KMS-11 (cell line): Measurements from ENCODE around the gene LDLRAD3.

Experiments used
- H2AFZ ChIP-seq: fragments of 200-600 bp; sonication (generic); 2 replicates; pipeline ENCODE4 v1.6.1; 2016; ENCODE audit warnings: antibody characterized with exemption, mixed run types, low read depth
- H3K27ac ChIP-seq: fragments of 200-600 bp; sonication (generic); 2 replicates; pipeline ENCODE4 v1.6.1; 2016; ENCODE audit warnings: mild to moderate bottlenecking, mixed run types
- H3K27me3 ChIP-seq: fragments of 200-600 bp; sonication (generic); 2 replicates; pipeline ENCODE4 v1.6.1; 2017; ENCODE audit warnings: mild to moderate bottlenecking, low read depth, mixed run types, moderate library complexity; ENCODE audit not compliant: insufficient read depth
- H3K36me3 ChIP-seq: fragments of 200-600 bp; sonication (generic); 2 replicates; pipeline ENCODE4 v1.6.1; 2017; ENCODE audit warnings: mild to moderate bottlenecking, mixed run types; ENCODE audit not compliant: insufficient read depth
- H3K4me1 ChIP-seq: fragments of 200-600 bp; sonication (generic); 2 replicates; pipeline ENCODE4 v1.6.1; 2016; ENCODE audit warnings: mild to moderate bottlenecking, low read depth, mixed run types; ENCODE audit not compliant: poor library complexity, severe bottlenecking
- H3K4me2 ChIP-seq: fragments of 200-600 bp; sonication (generic); 2 replicates; pipeline ENCODE4 v1.7.0; 2016; ENCODE audit warnings: mild to moderate bottlenecking, mixed run types
- H3K4me3 ChIP-seq: fragments of 200-600 bp; sonication (generic); IDR thresholded peaks from 2 replicates; pipeline ENCODE4 v1.6.1; 2017; ENCODE audit warnings: low read depth, low read length, mixed read lengths; ENCODE audit not compliant: insufficient read depth
- H3K79me2 ChIP-seq: fragments of 200-600 bp; sonication (generic); 2 replicates; pipeline ENCODE4 v1.6.1; 2016; ENCODE audit warnings: low read depth, mixed run types; ENCODE audit not compliant: insufficient read depth
- H3K9ac ChIP-seq: fragments of 200-600 bp; sonication (generic); 2 replicates; pipeline ENCODE4 v1.6.1; 2016; ENCODE audit warnings: mild to moderate bottlenecking, mixed run types
- H4K20me1 ChIP-seq: fragments of 200-600 bp; sonication (generic); 2 replicates; pipeline ENCODE4 v1.6.1; 2016; ENCODE audit warnings: mild to moderate bottlenecking, mixed run types; ENCODE audit not compliant: insufficient read depth
- TF ChIP-seq, protein P1 (sequence below): fragments of 200-600 bp; sonication (generic); conservative IDR thresholded peaks from 2 replicates; pipeline ENCODE4 v1.6.1; 2017; ENCODE audit warnings: low read depth, mild to moderate bottlenecking, antibody characterized with exemption, low read length, moderate library complexity, mixed read lengths

The LDLRAD3 gene

GRCh38 chr11:36132940-36133339 lies 189.1 kb downstream of the LDLRAD3 start:
- H3K4me2 ChIP-seq: no peak overlapping the region
- TF ChIP-seq, protein P1, sequence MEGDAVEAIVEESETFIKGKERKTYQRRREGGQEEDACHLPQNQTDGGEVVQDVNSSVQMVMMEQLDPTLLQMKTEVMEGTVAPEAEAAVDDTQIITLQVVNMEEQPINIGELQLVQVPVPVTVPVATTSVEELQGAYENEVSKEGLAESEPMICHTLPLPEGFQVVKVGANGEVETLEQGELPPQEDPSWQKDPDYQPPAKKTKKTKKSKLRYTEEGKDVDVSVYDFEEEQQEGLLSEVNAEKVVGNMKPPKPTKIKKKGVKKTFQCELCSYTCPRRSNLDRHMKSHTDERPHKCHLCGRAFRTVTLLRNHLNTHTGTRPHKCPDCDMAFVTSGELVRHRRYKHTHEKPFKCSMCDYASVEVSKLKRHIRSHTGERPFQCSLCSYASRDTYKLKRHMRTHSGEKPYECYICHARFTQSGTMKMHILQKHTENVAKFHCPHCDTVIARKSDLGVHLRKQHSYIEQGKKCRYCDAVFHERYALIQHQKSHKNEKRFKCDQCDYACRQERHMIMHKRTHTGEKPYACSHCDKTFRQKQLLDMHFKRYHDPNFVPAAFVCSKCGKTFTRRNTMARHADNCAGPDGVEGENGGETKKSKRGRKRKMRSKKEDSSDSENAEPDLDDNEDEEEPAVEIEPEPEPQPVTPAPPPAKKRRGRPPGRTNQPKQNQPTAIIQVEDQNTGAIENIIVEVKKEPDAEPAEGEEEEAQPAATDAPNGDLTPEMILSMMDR: no peak

GRCh38 chr11:36135076-36135475 lies 191.2 kb downstream of the LDLRAD3 start:
- Histone ChIP-seq H3K4me1 (peaks cover 9% of the 10 kb centered on the region), H3K79me2 (no peaks in the 10 kb centered on the region), H3K4me2 (no peak overlapping the region), H2AFZ (no peak overlapping the region), H3K36me3 (no peaks in the 10 kb centered on the region), H3K4me3 (no peak overlapping the region), H4K20me1 (no peaks in the 10 kb centered on the region), H3K27me3 (no peaks in the 10 kb centered on the region), H3K9ac (no peak overlapping the region), H3K27ac (no peak overlapping the region)
- TF ChIP-seq, protein P1: no peak

More at GRCh38 chr11:36132940-36133339, 189.1 kb downstream of the LDLRAD3 start:
- Histone ChIP-seq H3K9ac (no peak overlapping the region), H3K36me3 (no peaks in the 10 kb centered on the region), H3K4me1 (peaks cover 29% of the 10 kb centered on the region), H3K27me3 (no peaks in the 10 kb centered on the region), H4K20me1 (no peaks in the 10 kb centered on the region), H3K79me2 (no peaks in the 10 kb centered on the region), H2AFZ (no peak overlapping the region), H3K27ac (no peak overlapping the region), H3K4me3 (no peak overlapping the region)

DNA sequence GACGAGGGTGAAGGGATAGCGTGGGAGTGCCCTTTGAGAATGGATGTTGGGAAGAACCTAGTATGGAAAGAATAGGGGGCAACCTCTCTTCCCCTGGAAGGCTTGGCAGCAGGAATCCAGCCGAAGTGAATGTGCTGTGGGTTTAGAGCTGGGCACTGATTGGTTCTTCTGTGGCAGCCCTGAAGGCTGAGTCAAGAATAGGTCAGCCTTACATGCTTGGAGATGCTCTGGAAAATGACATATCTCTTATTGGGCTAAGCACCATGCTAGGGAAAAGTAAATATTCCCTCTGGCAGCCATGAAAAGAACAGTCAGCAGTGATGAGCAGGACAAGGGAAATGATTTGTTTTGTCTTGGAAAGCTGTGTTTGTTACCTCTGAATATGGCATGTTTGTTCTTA lies 195.9 kb downstream of the LDLRAD3 start:
- TF ChIP-seq, protein P1: no peak

GRCh38 chr11:36141196-36141953 lies 197.5 kb downstream of the LDLRAD3 start:
- TF ChIP-seq, protein P1: no peak
- H3K4me1 ChIP-seq: no peaks in the 10 kb centered on the region
- no peaks in the 10 kb centered on the region for H3K79me2 ChIP-seq
- H3K9ac ChIP-seq: no peak overlapping the region
- H3K36me3 ChIP-seq: no peaks in the 10 kb centered on the region
- no peak overlapping the region for H2AFZ ChIP-seq
- no peaks in the 10 kb centered on the region for H4K20me1 ChIP-seq
- H3K27me3 ChIP-seq: no peaks in the 10 kb centered on the region
- H3K27ac ChIP-seq: no peak overlapping the region
- H3K4me3 ChIP-seq: no peak overlapping the region
- no peak overlapping the region for H3K4me2 ChIP-seq

More for the DNA sequence above, 195.9 kb downstream of the LDLRAD3 start:
- Histone ChIP-seq H3K27ac (no peak overlapping the region), H3K27me3 (no peaks in the 10 kb centered on the region), H3K9ac (no peak overlapping the region), H3K4me1 (no peaks in the 10 kb centered on the region), H4K20me1 (no peaks in the 10 kb centered on the region), H3K4me2 (no peak overlapping the region), H3K36me3 (no peaks in the 10 kb centered on the region), H3K4me3 (no peak overlapping the region), H2AFZ (no peak overlapping the region), H3K79me2 (no peaks in the 10 kb centered on the region)
